Measurements from ENCODE around the gene ZNF467.

ZNF467 gene

GRCh38 chr7:149773446-149774236 lies at the start of gene ZNF467:
Gene ZNF467, minus strand, starts transcription at chr7:149773588. Its CDS starts 2,556 bp downstream, at chr7:149771032.
- peak; percentile 73 for DNase-seq

- peak; percentile 50 for DNase-seq
Observed at GRCh38 chr7:149822353-149822943, 49.1 kb upstream of the ZNF467 start.

- DNase-seq = no peak
Observed at GRCh38 chr7:149821191-149822148, 48.1 kb upstream of the ZNF467 start.

GRCh38 chr7:149820622-149821190 lies 47.3 kb upstream of the ZNF467 start:
- DNase-seq = no peak

GRCh38 chr7:149819961-149820340 lies 46.6 kb upstream of the ZNF467 start:
- DNase-seq = no peak

GRCh38 chr7:149819141-149819960 lies 46.0 kb upstream of the ZNF467 start:
- DNase-seq = no peak

- DNase-seq = no peak
Observed at GRCh38 chr7:149818536-149818840, 45.1 kb upstream of the ZNF467 start.

- no peak for DNase-seq
Observed at GRCh38 chr7:149817836-149818535, 44.6 kb upstream of the ZNF467 start.

GRCh38 chr7:149817301-149817771 lies 43.9 kb upstream of the ZNF467 start:
- no peak for DNase-seq

- DNase-seq = no peak
Observed at GRCh38 chr7:149816794-149817193, 43.4 kb upstream of the ZNF467 start.

- no peak for DNase-seq
Observed at GRCh38 chr7:149816267-149816751, 42.9 kb upstream of the ZNF467 start.

- DNase-seq = no peak
Observed at GRCh38 chr7:149815661-149816266, 42.4 kb upstream of the ZNF467 start.

- no peak for DNase-seq
Observed at GRCh38 chr7:149815121-149815520, 41.7 kb upstream of the ZNF467 start.

GRCh38 chr7:149814494-149814893 lies 41.1 kb upstream of the ZNF467 start:
- no peak for DNase-seq

- DNase-seq = no peak
Observed at GRCh38 chr7:149813254-149814035, 40.1 kb upstream of the ZNF467 start.

GRCh38 chr7:149811831-149812490 lies 38.6 kb upstream of the ZNF467 start:
- DNase-seq = no peak

- DNase-seq = no peak
Observed at GRCh38 chr7:149811221-149811620, 37.8 kb upstream of the ZNF467 start.

- no peak for DNase-seq
Observed at GRCh38 chr7:149809215-149809614, 35.8 kb upstream of the ZNF467 start.

GRCh38 chr7:149808311-149808710 lies 34.9 kb upstream of the ZNF467 start:
- no peak for DNase-seq

All from femur (tissue), 1 donor.